Adrenal gland (tissue), 12 donors: ENCODE results near the gene TOR3A. TPM values are rescaled to one million over a fixed set of nuclear protein-coding genes. Genes with fewer than 3 reads are reported as not detected.

Experiments
- DNase-seq, 7 donors: peaks; one replicate each; pipeline ENCODE4 v3.0.0-alpha.2; 2019 to 2020
- H3K27ac ChIP-seq, 5 donors: fragments of 200-600 bp; sonication (generic) in 4 of 5; 1 replicate in 3 of 5; 2 replicates in 2 of 5; pipeline versions ENCODE4 v1.5.1 to v1.8.0; 2016 to 2020; ENCODE audit warnings: mild to moderate bottlenecking in 1 of 5
- H3K27me3 ChIP-seq: fragments of 200-600 bp; 2 replicates; pipeline ENCODE4 v1.8.0; 2021
- H3K36me3 ChIP-seq, 2 donors: fragments of 200-600 bp; replicated peaks in 1 of 2; 1 replicate in 1 of 2; 2 replicates in 1 of 2; pipeline versions ENCODE4 v1.5.1 to v1.8.0; 2018 to 2022
- H3K4me1 ChIP-seq, 2 donors: fragments of 200-600 bp; replicated peaks in 1 of 2; 1 replicate in 1 of 2; 2 replicates in 1 of 2; pipeline versions ENCODE4 v1.5.1 to v1.8.0; 2018 to 2021
- H3K4me3 ChIP-seq, 4 donors: fragments of 200-600 bp; sonication (generic) in 3 of 4; one replicate each; pipeline ENCODE4 v1.5.1; 2016 to 2018
- H3K9me3 ChIP-seq, 3 donors: fragments of 200-600 bp; sonication (generic) in 1 of 3; replicated peaks in 1 of 3; 1 replicate in 2 of 3; 2 replicates in 1 of 3; pipeline versions ENCODE4 v1.5.1 to v1.8.0; 2016 to 2021
- POLR2A ChIP-seq, 2 donors: fragments of 450-650 bp; IDR thresholded peaks; one replicate each; pipeline ENCODE4 v1.6.1; 2017; ENCODE audit warnings: antibody characterized with exemption in 2 of 2, mild to moderate bottlenecking in 2 of 2, moderate library complexity in 1 of 2
- WGBS, 4 donors: extraction: QIAGEN DNeasy Blood & Tissue Kit in 2 of 4; methylation state at CpG; one replicate each; pipeline versions ENCODE4 v1.1.5 to v1.1.7; 2013 to 2017; 5-methylcytosine and 5-hydroxymethylcytosine counted together
- intact Hi-C, 2 donors: fragments of 100-400 bp; cut with DNase I; formaldehyde crosslinking; loops; one replicate each; pipeline versions ENCODE4 v1.14.1 to v1.15.0; 2022 to 2023
- polyA plus RNA-seq, 3 donors: library from polyadenylated mRNA; stranded (reverse); fragments of 200-250 nt in 2 of 3; fragments of 350-450 nt in 1 of 3; fragmentation: Illumina TruSeq in 1 of 3; extraction: RNeasy Lipid Tissue Mini Kit (QIAGEN cat#74804) in 1 of 3; gene quantifications; one replicate each; pipeline ENCODE4 v1.2.3, GENCODE V29; 2013 to 2014
- total RNA-seq, 9 donors: library from RNA; depleted of rRNA in 4 of 9; stranded (reverse); fragments of >200 nt in 4 of 9; fragments of 120-200 nt in 1 of 9; fragmentation: NEBNext Ultra II Directional in 1 of 9; extraction: Animal tissue kit (Norgen Biotek cat#: 25700) in 1 of 9; gene quantifications; one replicate each; pipeline versions ENCODE4 v1.1.0 to v1.2.4, GENCODE V29; 2013 to 2023
- TF ChIP-seq, protein P1 (sequence below), 6 experiments: fragments of 450-650 bp in 4 of 6; fragments of 200-600 bp in 2 of 6; sonication (generic) in 1 of 6; IDR thresholded peaks; 1 replicate in 5 of 6; 2 replicates in 1 of 6; pipeline versions ENCODE4 v1.5.1 to v1.8.0; 2016 to 2021; ENCODE audit warnings: antibody characterized with exemption in 6 of 6, mild to moderate bottlenecking in 2 of 6, moderate library complexity in 1 of 6
- donor health status: healthy with polysubstance abuse.
- donor health status: Bipolar disorder and iron deficiency.
- donor health status: DM: yes; HTN: yes; CAD: no.
- donor health status: DM: no; HTN: no; CAD: no.
- donor health status: DM: no; HTN: no; CAD: no.
- donor health status: DM: yes; HTN: yes; CAD: no.

Gene TOR3A
- total and polyA plus RNA-seq, 12 donors, result 6.8 to 53.5 (median 22.3) TPM

DNA sequence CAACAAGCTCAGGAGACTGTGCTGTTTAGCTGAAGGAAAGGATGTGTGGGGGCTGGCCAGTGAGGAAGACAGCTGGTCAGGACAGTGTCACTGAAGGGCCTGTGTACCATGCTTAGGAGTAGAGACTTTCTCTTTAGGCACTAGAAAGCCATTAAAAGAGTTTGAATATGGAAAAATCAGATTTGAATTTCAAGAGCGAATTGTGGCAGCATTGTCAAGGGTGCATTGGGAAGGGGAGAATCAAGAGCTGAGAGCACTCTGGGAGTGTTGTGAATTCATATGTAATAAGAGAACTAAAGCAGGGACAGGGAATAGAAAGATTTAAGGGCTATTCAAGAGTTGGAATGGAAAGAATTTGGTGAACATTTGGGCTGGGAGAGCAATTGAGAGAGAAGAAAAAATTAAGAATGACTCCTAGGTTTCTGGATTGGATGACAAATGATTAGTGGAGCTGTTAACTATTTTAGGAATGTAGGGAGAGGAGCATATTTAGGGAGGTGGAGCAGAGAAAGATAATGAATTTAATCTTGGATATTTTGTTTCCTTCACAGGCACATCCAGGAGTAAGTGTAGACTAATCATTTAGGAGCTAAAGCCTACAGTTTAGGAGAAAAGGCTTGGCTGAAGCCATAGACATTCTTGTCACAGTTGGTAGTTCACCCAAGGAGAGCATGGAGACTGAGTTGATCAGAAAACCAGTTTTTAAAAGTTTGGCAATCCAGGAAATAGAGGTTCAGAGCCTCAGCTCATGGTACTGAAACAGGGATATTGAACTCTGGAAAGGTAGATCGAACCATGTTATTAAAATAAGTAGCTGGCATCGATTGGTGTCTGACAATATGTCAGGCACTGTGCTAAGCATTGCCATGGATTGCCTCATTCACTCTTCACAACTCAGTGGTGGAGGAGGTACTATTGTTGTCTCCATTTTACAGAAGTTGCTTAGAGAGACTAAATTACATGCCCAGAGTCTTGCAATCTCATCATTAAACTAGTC, 23.1 kb upstream of the TOR3A start:
- no peak overlapping the region for H3K27ac ChIP-seq
- no peak overlapping the region for H3K4me3 ChIP-seq
- H3K9me3 ChIP-seq, result no peaks in the 10 kb centered on the region
- 90 to 96% (median 92%) methylated on average over 3 of the region's 3 CpGs for WGBS, 4 donors
- DNase-seq, result no peak
- no peak for TF ChIP-seq POLR2A (IDR thresholded peaks at IDR 0.05)
- TF ChIP-seq, protein P1, sequence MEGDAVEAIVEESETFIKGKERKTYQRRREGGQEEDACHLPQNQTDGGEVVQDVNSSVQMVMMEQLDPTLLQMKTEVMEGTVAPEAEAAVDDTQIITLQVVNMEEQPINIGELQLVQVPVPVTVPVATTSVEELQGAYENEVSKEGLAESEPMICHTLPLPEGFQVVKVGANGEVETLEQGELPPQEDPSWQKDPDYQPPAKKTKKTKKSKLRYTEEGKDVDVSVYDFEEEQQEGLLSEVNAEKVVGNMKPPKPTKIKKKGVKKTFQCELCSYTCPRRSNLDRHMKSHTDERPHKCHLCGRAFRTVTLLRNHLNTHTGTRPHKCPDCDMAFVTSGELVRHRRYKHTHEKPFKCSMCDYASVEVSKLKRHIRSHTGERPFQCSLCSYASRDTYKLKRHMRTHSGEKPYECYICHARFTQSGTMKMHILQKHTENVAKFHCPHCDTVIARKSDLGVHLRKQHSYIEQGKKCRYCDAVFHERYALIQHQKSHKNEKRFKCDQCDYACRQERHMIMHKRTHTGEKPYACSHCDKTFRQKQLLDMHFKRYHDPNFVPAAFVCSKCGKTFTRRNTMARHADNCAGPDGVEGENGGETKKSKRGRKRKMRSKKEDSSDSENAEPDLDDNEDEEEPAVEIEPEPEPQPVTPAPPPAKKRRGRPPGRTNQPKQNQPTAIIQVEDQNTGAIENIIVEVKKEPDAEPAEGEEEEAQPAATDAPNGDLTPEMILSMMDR (IDR thresholded peaks at IDR 0.05), result no peak
- peaks cover 0 to under 1% of the 10 kb centered on the region in 2 donors for H3K36me3 ChIP-seq
- no peaks in the 10 kb centered on the region for H3K4me1 ChIP-seq
- no peaks in the 10 kb centered on the region for H3K27me3 ChIP-seq
- intact Hi-C loops, result no loop called here

DNA sequence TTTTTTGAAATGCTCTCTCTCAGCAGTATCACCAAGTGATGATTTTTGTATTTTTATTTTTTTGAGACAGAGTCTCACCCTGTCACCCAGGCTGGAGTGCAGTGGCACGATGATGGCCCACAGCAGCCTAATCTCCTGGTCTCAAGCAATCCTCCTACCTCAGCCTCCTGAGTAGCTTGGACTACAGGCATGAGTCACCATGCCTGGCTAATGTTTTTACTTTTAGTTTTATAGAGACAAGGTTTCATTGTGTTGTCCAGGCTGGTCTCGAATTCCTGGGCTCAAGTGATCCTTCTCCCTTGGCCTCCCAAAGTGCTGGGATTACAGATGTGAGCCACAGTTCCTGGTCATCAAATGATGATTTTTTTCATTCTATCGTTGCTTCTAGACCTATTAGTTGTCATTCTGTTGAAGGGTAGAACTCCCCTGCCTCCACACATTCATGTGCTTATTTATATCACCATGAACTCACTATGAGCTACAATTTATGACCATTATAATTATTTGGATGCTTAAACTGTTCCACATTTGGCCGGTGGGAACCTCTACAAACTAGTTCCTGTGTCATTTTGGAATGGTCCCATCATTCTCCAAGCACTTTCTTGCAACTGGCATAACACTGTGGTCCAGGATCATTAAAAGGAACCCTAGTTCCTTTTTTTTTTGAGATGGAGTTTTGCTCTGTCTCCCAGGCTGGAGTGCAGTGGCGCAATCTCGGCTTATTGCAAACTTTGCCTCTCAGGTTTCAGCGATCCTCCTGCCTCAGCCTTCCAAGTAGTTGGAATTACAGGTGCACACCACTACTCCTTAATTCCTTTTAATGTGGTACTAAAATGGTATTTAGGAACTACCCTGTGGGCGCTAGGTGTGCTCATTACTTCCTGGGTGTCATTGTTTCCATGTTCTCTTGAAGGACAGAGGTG, 20.2 kb upstream of the TOR3A start:
- H3K4me1 ChIP-seq, result no peaks in the 10 kb centered on the region
- 95 to 97% (median 96%) methylated on average over 8 of the region's 8 CpGs for WGBS, 4 donors
- intact Hi-C loops, result no loop called here
- no peak for TF ChIP-seq POLR2A (IDR thresholded peaks at IDR 0.05)
- TF ChIP-seq, protein P1 (IDR thresholded peaks at IDR 0.05), result no peak
- no peak for DNase-seq
- no peak overlapping the region for H3K27ac ChIP-seq
- H3K9me3 ChIP-seq, result no peaks in the 10 kb centered on the region
- peaks cover 0 to 28% of the 10 kb centered on the region in 2 donors for H3K36me3 ChIP-seq
- no peak overlapping the region for H3K4me3 ChIP-seq
- H3K27me3 ChIP-seq, result no peaks in the 10 kb centered on the region

DNA sequence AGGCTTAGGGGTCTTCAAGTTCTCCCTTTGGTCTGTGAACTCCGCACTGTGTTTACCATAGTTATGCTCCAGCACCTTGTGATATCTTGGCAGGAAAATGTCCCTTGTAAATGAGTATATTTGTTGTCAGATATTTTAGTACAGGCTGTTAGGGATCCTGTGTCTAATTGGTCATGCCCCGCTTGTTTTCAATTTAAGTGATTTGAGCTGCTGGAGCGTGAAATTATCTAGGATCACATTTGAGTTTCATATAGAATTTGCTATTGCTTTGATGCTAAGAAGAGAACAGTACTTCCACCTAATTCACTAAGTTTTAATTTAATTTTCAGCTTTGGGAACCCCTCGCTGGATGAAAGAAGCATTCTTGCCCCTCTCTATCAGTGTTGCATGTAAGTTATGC, 15.4 kb upstream of the TOR3A start:
- 95 to 98% (median 96%) methylated on average over 4 of the region's 4 CpGs for WGBS, 4 donors
- intact Hi-C loops, result no loop called here

More for the DNA sequence above, 15.4 kb upstream of the TOR3A start:
- Histone ChIP-seq H3K4me1 (no peaks in the 10 kb centered on the region), H3K4me3 (no peak overlapping the region), H3K27me3 (no peaks in the 10 kb centered on the region), H3K9me3 (no peaks in the 10 kb centered on the region), H3K27ac (no peak overlapping the region), H3K36me3 (peaks cover 0 to 46% of the 10 kb centered on the region in 2 donors)
- TF ChIP-seq, protein P1 (IDR thresholded peaks at IDR 0.05), result no peak
- TF ChIP-seq POLR2A (IDR thresholded peaks at IDR 0.05), result no peak
- DNase-seq, result no peak
